Gastroesophageal sphincter (tissue), 3 donors: Measurements from ENCODE around the gene CPNE4.

Experiments
- EP300 ChIP-seq: sonication (generic); formaldehyde crosslinking; IDR thresholded peaks from one replicate; pipeline ENCODE4 v1.6.1; 2017; ENCODE audit warnings: antibody characterized with exemption, mild to moderate bottlenecking
- POLR2A ChIP-seq, 2 donors: fragments of 450-650 bp; IDR thresholded peaks; one replicate each; pipeline ENCODE4 v1.6.1; 2017; ENCODE audit warnings: antibody characterized with exemption in 2 of 2, mild to moderate bottlenecking in 2 of 2, moderate library complexity in 1 of 2
- TF ChIP-seq, protein P1 (sequence below), 4 experiments: fragments of 200-600 bp in 2 of 4; fragments of 450-650 bp in 2 of 4; sonication (generic) in 1 of 4; IDR thresholded peaks; one replicate each; pipeline ENCODE4 v1.5.1; 2017 to 2019; ENCODE audit warnings: antibody characterized with exemption in 4 of 4, mild to moderate bottlenecking in 2 of 4, moderate library complexity in 2 of 4

DNA sequence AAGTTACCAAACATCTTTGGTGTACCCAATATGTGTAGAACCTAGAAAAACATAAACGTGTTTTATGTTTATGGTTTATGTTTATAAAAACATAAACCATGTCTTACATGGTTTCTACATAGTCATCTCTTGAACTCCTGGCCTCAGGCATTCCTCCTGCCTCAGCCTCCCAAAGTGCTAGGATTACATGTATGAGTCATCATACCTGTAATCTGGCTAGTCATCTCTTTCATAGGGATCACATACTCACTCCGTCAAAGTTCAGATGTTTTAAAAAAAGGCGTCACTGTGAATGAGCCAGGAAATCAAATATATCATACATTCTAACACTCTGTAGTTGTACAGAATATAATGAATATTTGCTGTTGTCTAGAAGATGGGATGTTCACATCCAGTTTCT is 178.6 kb downstream of the CPNE4 start:
- no peak for TF ChIP-seq POLR2A (IDR thresholded peaks at IDR 0.05)
- TF ChIP-seq, protein P1, sequence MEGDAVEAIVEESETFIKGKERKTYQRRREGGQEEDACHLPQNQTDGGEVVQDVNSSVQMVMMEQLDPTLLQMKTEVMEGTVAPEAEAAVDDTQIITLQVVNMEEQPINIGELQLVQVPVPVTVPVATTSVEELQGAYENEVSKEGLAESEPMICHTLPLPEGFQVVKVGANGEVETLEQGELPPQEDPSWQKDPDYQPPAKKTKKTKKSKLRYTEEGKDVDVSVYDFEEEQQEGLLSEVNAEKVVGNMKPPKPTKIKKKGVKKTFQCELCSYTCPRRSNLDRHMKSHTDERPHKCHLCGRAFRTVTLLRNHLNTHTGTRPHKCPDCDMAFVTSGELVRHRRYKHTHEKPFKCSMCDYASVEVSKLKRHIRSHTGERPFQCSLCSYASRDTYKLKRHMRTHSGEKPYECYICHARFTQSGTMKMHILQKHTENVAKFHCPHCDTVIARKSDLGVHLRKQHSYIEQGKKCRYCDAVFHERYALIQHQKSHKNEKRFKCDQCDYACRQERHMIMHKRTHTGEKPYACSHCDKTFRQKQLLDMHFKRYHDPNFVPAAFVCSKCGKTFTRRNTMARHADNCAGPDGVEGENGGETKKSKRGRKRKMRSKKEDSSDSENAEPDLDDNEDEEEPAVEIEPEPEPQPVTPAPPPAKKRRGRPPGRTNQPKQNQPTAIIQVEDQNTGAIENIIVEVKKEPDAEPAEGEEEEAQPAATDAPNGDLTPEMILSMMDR (IDR thresholded peaks at IDR 0.05) = no peak
- no peak for TF ChIP-seq EP300
